Thyroid gland (tissue), 4 donors: ENCODE results near the gene RHEB.

ENCODE experiments used
- CTCF ChIP-seq, 6 experiments: fragments of 200-600 bp in 3 of 6; fragments of 450-650 bp in 3 of 6; sonication (generic) in 3 of 6; IDR thresholded peaks; one replicate each; pipeline ENCODE4 v1.5.1; 2016 to 2019; ENCODE audit warnings: antibody characterized with exemption in 6 of 6, mild to moderate bottlenecking in 2 of 6, inconsistent platforms in 1 of 6, moderate library complexity in 1 of 6
- POLR2A ChIP-seq, 2 donors: fragments of 450-650 bp; IDR thresholded peaks; one replicate each; pipeline ENCODE4 v1.6.1; 2017; ENCODE audit warnings: antibody characterized with exemption in 2 of 2, mild to moderate bottlenecking in 2 of 2, moderate library complexity in 1 of 2

GRCh38 chr7:151457534-151457933 lies 62.2 kb downstream of the RHEB start:
- TF ChIP-seq CTCF (IDR thresholded peaks at IDR 0.05) (no peak), POLR2A (IDR thresholded peaks at IDR 0.05) (no peak)
